ENCODE results near the gene USF3. TPM values are rescaled to one million over a fixed set of nuclear protein-coding genes. Genes with fewer than 3 reads are reported as not detected.

The USF3 gene
- total RNA-seq, 2 experiments from 2014 or later, result 11.7 to 18.1 TPM

- intact Hi-C loops (cut with micrococcal nuclease; ENCODE audit: unreplicated experiment), result no loop called here
- BruUV-seq (replicated peaks), result no TSS peak
- peaks cover 55% of the 10 kb centered on the region for H3K4me1 ChIP-seq (ENCODE audit: insufficient read depth, low read length, poor library complexity, severe bottlenecking)
- CTCF ChIA-PET (ENCODE audit: unreplicated experiment), result interaction anchor here (0.5 kb wide), 1 partner anchor 470 kb away, joined by 3 read pairs; no protein-coding TSS in a partner anchor
- TF ChIP-seq EZH2phosphoT487 (IDR thresholded peaks at IDR 0.05; ENCODE audit: borderline replicate concordance, low read depth, low read length) (no peak), CTCF (conservative IDR thresholded peaks at IDR 0.05; ENCODE audit: low read length) (no peak)
- H2AFZ ChIP-seq (ENCODE audit: low read length), result no peak overlapping the region
- peak overlapping the region; percentile 83 for H3K4me3 ChIP-seq (ENCODE audit: low read depth, low read length, poor library complexity, severe bottlenecking)
- peaks cover 62% of the 10 kb centered on the region for H3K36me3 ChIP-seq (ENCODE audit: insufficient read depth, low read length)
- DNase-seq (ENCODE audit: low spot score), result peak; percentile 17
- peaks cover 88% of the 10 kb centered on the region for H3K79me2 ChIP-seq (ENCODE audit: insufficient read depth, low read depth, low read length)
- H3K4me2 ChIP-seq (ENCODE audit: low read length), result peak overlapping the region; percentile 100
- no peak overlapping the region for H3K27ac ChIP-seq (ENCODE audit: low read depth, low read length, poor library complexity, severe bottlenecking)
- POLR2A ChIA-PET, result interaction anchor here (0.6 to 1.5 kb wide), 5 partner anchors 16 to 1165 kb away, joined by 3 to 4 read pairs (median 3); no protein-coding TSS in a partner anchor
- peaks cover 63% of the 10 kb centered on the region for H4K20me1 ChIP-seq (ENCODE audit: insufficient read depth, low read length)
- no peaks in the 10 kb centered on the region for H3K9me2 ChIP-seq (ENCODE audit: insufficient read depth, low read length)
- no peaks in the 10 kb centered on the region for H3K9me3 ChIP-seq (ENCODE audit: low read length)
Observed at GRCh38 chr3:113743006-113743630, 46.7 kb upstream of the USF3 start.

GRCh38 chr3:113741620-113742019 lies 45.2 kb upstream of the USF3 start:
- no TSS peak for BruUV-seq (replicated peaks)
- Histone ChIP-seq H3K79me2 (ENCODE audit: insufficient read depth, low read depth, low read length) (peaks cover 92% of the 10 kb centered on the region), H3K36me3 (ENCODE audit: insufficient read depth, low read length) (peaks cover 62% of the 10 kb centered on the region), H3K9me2 (ENCODE audit: insufficient read depth, low read length) (no peaks in the 10 kb centered on the region), H3K4me1 (ENCODE audit: insufficient read depth, low read length, poor library complexity, severe bottlenecking) (peaks cover 66% of the 10 kb centered on the region), H3K4me2 (ENCODE audit: low read length) (peak overlapping the region; percentile 23; the same call in 1 of the 2 replicates), H3K4me3 (ENCODE audit: low read depth, low read length, poor library complexity, severe bottlenecking) (no peak overlapping the region), H2AFZ (ENCODE audit: low read length) (no peak overlapping the region), H3K9me3 (ENCODE audit: low read length) (no peaks in the 10 kb centered on the region), H4K20me1 (ENCODE audit: insufficient read depth, low read length) (peaks cover 76% of the 10 kb centered on the region), H3K27ac (ENCODE audit: low read depth, low read length, poor library complexity, severe bottlenecking) (no peak overlapping the region)
- POLR2A ChIA-PET, result interaction anchor here (0.6 to 2.0 kb wide), 7 partner anchors 10 to 879 kb away, joined by 3 to 4 read pairs (median 3); no protein-coding TSS in a partner anchor
- TF ChIP-seq CTCF (conservative IDR thresholded peaks at IDR 0.05; ENCODE audit: low read length), result no peak
- no peak for TF ChIP-seq EZH2phosphoT487 (IDR thresholded peaks at IDR 0.05; ENCODE audit: borderline replicate concordance, low read depth, low read length)
- intact Hi-C loops (cut with micrococcal nuclease; ENCODE audit: unreplicated experiment), result no loop called here
- CTCF ChIA-PET (ENCODE audit: unreplicated experiment), result no interaction called here
- no peak for DNase-seq (ENCODE audit: low spot score)

GRCh38 chr3:113741086-113741485 lies 44.6 kb upstream of the USF3 start:
- peaks cover 81% of the 10 kb centered on the region for H4K20me1 ChIP-seq (ENCODE audit: insufficient read depth, low read length)
- TF ChIP-seq CTCF (conservative IDR thresholded peaks at IDR 0.05; ENCODE audit: low read length) (no peak), EZH2phosphoT487 (IDR thresholded peaks at IDR 0.05; ENCODE audit: borderline replicate concordance, low read depth, low read length) (no peak)
- no peak overlapping the region for H3K27ac ChIP-seq (ENCODE audit: low read depth, low read length, poor library complexity, severe bottlenecking)
- no TSS peak for BruUV-seq (replicated peaks)
- peaks cover 98% of the 10 kb centered on the region for H3K79me2 ChIP-seq (ENCODE audit: insufficient read depth, low read depth, low read length)
- H3K9me2 ChIP-seq (ENCODE audit: insufficient read depth, low read length), result no peaks in the 10 kb centered on the region
- H2AFZ ChIP-seq (ENCODE audit: low read length), result no peak overlapping the region
- intact Hi-C loops (cut with micrococcal nuclease; ENCODE audit: unreplicated experiment), result no loop called here
- H3K36me3 ChIP-seq (ENCODE audit: insufficient read depth, low read length), result peaks cover 65% of the 10 kb centered on the region
- H3K4me3 ChIP-seq (ENCODE audit: low read depth, low read length, poor library complexity, severe bottlenecking), result no peak overlapping the region
- POLR2A ChIA-PET, result interaction anchor here (0.6 to 2.0 kb wide), 8 partner anchors 10 to 879 kb away, joined by 3 to 5 read pairs (median 3); no protein-coding TSS in a partner anchor
- H3K4me1 ChIP-seq (ENCODE audit: insufficient read depth, low read length, poor library complexity, severe bottlenecking), result peaks cover 71% of the 10 kb centered on the region
- DNase-seq (ENCODE audit: low spot score), result no peak
- no peaks in the 10 kb centered on the region for H3K9me3 ChIP-seq (ENCODE audit: low read length)
- H3K4me2 ChIP-seq (ENCODE audit: low read length), result peak overlapping the region; percentile 23; the same call in 1 of the 2 replicates
- CTCF ChIA-PET (ENCODE audit: unreplicated experiment), result interaction anchor here (1.1 kb wide), 1 partner anchor 82 kb away, joined by 4 read pairs; no protein-coding TSS in a partner anchor

Data from OCI-LY7 (cell line).